CD4-positive, CD25-positive, alpha-beta regulatory T cell (primary cell): ENCODE data around the gene DDIT4L. TPM values are rescaled to one million over a fixed set of nuclear protein-coding genes. Genes with fewer than 3 reads are reported as not detected.
A peak's percentile ranks its signal among the peaks of the same experiment; 100 is the strongest.

Experiments
- ATAC-seq, 2 donors: fragments of 150-1000 bp; cut with Tn5 transposase; one replicate each; pipeline ENCODE4 v1.10.0; 2021; ENCODE audit warnings: low read depth in 2 of 2, moderate number of reproducible peaks in 2 of 2, moderate library complexity in 1 of 2
- DNase-seq, 3 donors: peaks; one replicate each; pipeline versions ENCODE4 v3.0.0 to v3.0.0-alpha.2; 2012 to 2022; ENCODE audit warnings: mixed read lengths in 1 of 3
- H3K27ac ChIP-seq: one replicate; pipeline ENCODE4 v1.7.0; 2013; ENCODE audit warnings: mild to moderate bottlenecking, low read length; ENCODE audit not compliant: insufficient read depth, poor library complexity, severe bottlenecking
- H3K27me3 ChIP-seq: one replicate; pipeline ENCODE4 v1.7.0; 2013; ENCODE audit warnings: low read length; ENCODE audit not compliant: control insufficient read depth, insufficient read depth
- H3K36me3 ChIP-seq: one replicate; pipeline ENCODE4 v1.7.0; 2013; ENCODE audit warnings: mild to moderate bottlenecking, low read length, moderate library complexity; ENCODE audit not compliant: control insufficient read depth, insufficient read depth
- H3K4me1 ChIP-seq: 2 replicates; pipeline ENCODE4 v1.7.0; 2013; ENCODE audit warnings: mild to moderate bottlenecking, low read length; ENCODE audit not compliant: insufficient read depth, control insufficient read depth, poor library complexity, severe bottlenecking
- H3K4me3 ChIP-seq: one replicate; pipeline ENCODE4 v1.7.0; 2013; ENCODE audit warnings: low read depth, mild to moderate bottlenecking, low read length, moderate library complexity
- H3K9me3 ChIP-seq, 2 experiments: 1 replicate in 1 of 2; 2 replicates in 1 of 2; pipeline ENCODE4 v1.7.0; 2013; ENCODE audit warnings: low read length in 2 of 2, mild to moderate bottlenecking in 1 of 2, moderate library complexity in 1 of 2; ENCODE audit not compliant: control insufficient read depth in 2 of 2
- H3K27ac Mint-ChIP-seq, 3 donors: one replicate each; pipeline ENCODE4 v1.8.0; 2020 to 2022; ENCODE audit warnings: mild to moderate bottlenecking in 3 of 3, mixed read lengths in 3 of 3, moderate library complexity in 2 of 3
- H3K27me3 Mint-ChIP-seq: one replicate; pipeline ENCODE4 v1.8.0; 2022; ENCODE audit warnings: mild to moderate bottlenecking, mixed read lengths
- H3K36me3 Mint-ChIP-seq: one replicate; pipeline ENCODE4 v1.8.0; 2020; ENCODE audit warnings: mixed read lengths
- H3K4me1 Mint-ChIP-seq, 4 donors: one replicate each; pipeline ENCODE4 v1.8.0; 2020 to 2022; ENCODE audit warnings: mixed read lengths in 4 of 4, mild to moderate bottlenecking in 1 of 4
- H3K4me3 Mint-ChIP-seq, 4 donors: one replicate each; pipeline ENCODE4 v1.8.0; 2020 to 2022; ENCODE audit warnings: mild to moderate bottlenecking in 4 of 4, mixed read lengths in 4 of 4, moderate library complexity in 3 of 4
- H3K9me3 Mint-ChIP-seq, 7 donors: one replicate each; pipeline ENCODE4 v1.8.0; 2020 to 2022; ENCODE audit warnings: mixed read lengths in 7 of 7, mild to moderate bottlenecking in 3 of 7, moderate library complexity in 2 of 7
- polyA plus RNA-seq, 4 donors: library from polyadenylated mRNA; unstranded; fragments of 300-500 nt; fragmentation: Illumina TruSeq; gene quantifications; one replicate each; pipeline ENCODE4 v1.2.3, GENCODE V29; 2021
- total RNA-seq: library from RNA; stranded (reverse); gene quantifications from one replicate; pipeline ENCODE4 v1.2.3, GENCODE V29; 2022

DDIT4L gene
- total RNA-seq: not detected
- polyA plus RNA-seq: not detected

GRCh38 chr4:100189820-100190642, at the start of gene DDIT4L:
Gene DDIT4L, minus strand, starts transcription at chr4:100190468. Its CDS starts 485 bp downstream, at chr4:100189983.
- H3K9me3 ChIP-seq: no peaks in the 10 kb centered on the region
- H3K4me1 Mint-ChIP-seq: peaks cover 0 to 15% (median 12%) of the 10 kb centered on the region in 4 donors
- peak within 1 kb of the TSS; percentile 32 to 82 (median 73) for H3K4me3 Mint-ChIP-seq
- peaks cover 54% of the 10 kb centered on the region for H3K27me3 Mint-ChIP-seq
- peak within 1 kb of the TSS; percentile 11 for H3K4me3 ChIP-seq
- no peak for ATAC-seq
- peak within 1 kb of the TSS in 1 of 3 donors; percentile 85 for H3K27ac Mint-ChIP-seq
- no peaks in the 10 kb centered on the region for H3K36me3 ChIP-seq
- peaks cover 16% of the 10 kb centered on the region for H3K4me1 ChIP-seq
- no peak within 1 kb of the TSS for H3K27ac ChIP-seq
- no peak for DNase-seq
- peaks cover 0 to 6% (median 0%) of the 10 kb centered on the region in 7 donors for H3K9me3 Mint-ChIP-seq
- H3K36me3 Mint-ChIP-seq: no peaks in the 10 kb centered on the region
- H3K27me3 ChIP-seq: peaks cover 28% of the 10 kb centered on the region

GRCh38 chr4:100240008-100240407, 49.7 kb upstream of the DDIT4L start:
- DNase-seq (no peak), ATAC-seq (no peak)
- H3K9me3 Mint-ChIP-seq: peaks cover 0 to 8% (median 2%) of the 10 kb centered on the region in 7 donors
- H3K36me3 ChIP-seq: no peaks in the 10 kb centered on the region
- H3K4me1 Mint-ChIP-seq: peaks cover 0 to 2% (median 0%) of the 10 kb centered on the region in 4 donors
- H3K4me1 ChIP-seq: no peaks in the 10 kb centered on the region
- no peaks in the 10 kb centered on the region for H3K9me3 ChIP-seq
- peak overlapping the region in 1 of 3 donors; percentile 17 for H3K27ac Mint-ChIP-seq
- H3K4me3 ChIP-seq: no peak overlapping the region
- H3K4me3 Mint-ChIP-seq: no peak overlapping the region
- H3K27ac ChIP-seq: no peak overlapping the region
- H3K27me3 Mint-ChIP-seq: no peaks in the 10 kb centered on the region
- H3K27me3 ChIP-seq: no peaks in the 10 kb centered on the region
- H3K36me3 Mint-ChIP-seq: no peaks in the 10 kb centered on the region

- H3K9me3 ChIP-seq: peaks cover 12 to 13% of the 10 kb centered on the region in 2 experiments
- DNase-seq (no peak), ATAC-seq (no peak)
- H3K27me3 ChIP-seq: no peaks in the 10 kb centered on the region
- no peak overlapping the region for H3K27ac ChIP-seq
- Mint-ChIP-seq H3K27ac (no peak overlapping the region), H3K27me3 (no peaks in the 10 kb centered on the region), H3K4me1 (no peaks in the 10 kb centered on the region), H3K4me3 (no peak overlapping the region), H3K36me3 (no peaks in the 10 kb centered on the region), H3K9me3 (peaks cover 0 to 34% (median 14%) of the 10 kb centered on the region in 7 donors)
- no peaks in the 10 kb centered on the region for H3K4me1 ChIP-seq
- no peak overlapping the region for H3K4me3 ChIP-seq
- no peaks in the 10 kb centered on the region for H3K36me3 ChIP-seq
Measured at GRCh38 chr4:100224721-100225120, 34.5 kb upstream of the DDIT4L start.

GRCh38 chr4:100224160-100224559, 33.9 kb upstream of the DDIT4L start:
- H3K27ac Mint-ChIP-seq: no peak overlapping the region
- H3K9me3 Mint-ChIP-seq: peaks cover 0 to 32% (median 12%) of the 10 kb centered on the region in 7 donors
- no peaks in the 10 kb centered on the region for H3K36me3 Mint-ChIP-seq
- H3K27me3 ChIP-seq: no peaks in the 10 kb centered on the region
- peaks cover 12 to 13% of the 10 kb centered on the region in 2 experiments for H3K9me3 ChIP-seq
- no peaks in the 10 kb centered on the region for H3K4me1 ChIP-seq
- no peak overlapping the region for H3K4me3 ChIP-seq
- no peaks in the 10 kb centered on the region for H3K36me3 ChIP-seq
- ATAC-seq (no peak), DNase-seq (no peak)
- no peak overlapping the region for H3K4me3 Mint-ChIP-seq
- H3K4me1 Mint-ChIP-seq: no peaks in the 10 kb centered on the region
- no peak overlapping the region for H3K27ac ChIP-seq
- H3K27me3 Mint-ChIP-seq: no peaks in the 10 kb centered on the region

- Histone ChIP-seq H3K9me3 (no peaks in the 10 kb centered on the region), H3K27ac (no peak overlapping the region), H3K4me3 (no peak overlapping the region), H3K27me3 (peaks cover 2% of the 10 kb centered on the region), H3K36me3 (no peaks in the 10 kb centered on the region), H3K4me1 (no peaks in the 10 kb centered on the region)
- Mint-ChIP-seq H3K27ac (no peak overlapping the region), H3K36me3 (no peaks in the 10 kb centered on the region), H3K4me1 (no peaks in the 10 kb centered on the region), H3K27me3 (peaks cover 5% of the 10 kb centered on the region), H3K9me3 (peaks cover 0 to 8% (median 2%) of the 10 kb centered on the region in 7 donors), H3K4me3 (no peak overlapping the region)
- ATAC-seq: no peak
- no peak for DNase-seq
Measured at GRCh38 chr4:100208964-100209363, 18.7 kb upstream of the DDIT4L start.

- H3K36me3 Mint-ChIP-seq: no peaks in the 10 kb centered on the region
- Histone ChIP-seq H3K36me3 (no peaks in the 10 kb centered on the region), H3K9me3 (no peaks in the 10 kb centered on the region), H3K4me1 (no peaks in the 10 kb centered on the region), H3K27ac (no peak overlapping the region), H3K27me3 (peaks cover 2% of the 10 kb centered on the region), H3K4me3 (no peak overlapping the region)
- no peak overlapping the region for H3K4me3 Mint-ChIP-seq
- H3K27me3 Mint-ChIP-seq: peaks cover 5% of the 10 kb centered on the region
- ATAC-seq: no peak
- H3K4me1 Mint-ChIP-seq: no peaks in the 10 kb centered on the region
- no peak overlapping the region for H3K27ac Mint-ChIP-seq
- no peak for DNase-seq
- H3K9me3 Mint-ChIP-seq: peaks cover 0 to 8% (median 0%) of the 10 kb centered on the region in 7 donors
Measured at GRCh38 chr4:100208459-100208858, 18.2 kb upstream of the DDIT4L start.

- DNase-seq: no peak
- H3K4me3 Mint-ChIP-seq: no peak overlapping the region
- Histone ChIP-seq H3K27ac (no peak overlapping the region), H3K36me3 (no peaks in the 10 kb centered on the region), H3K27me3 (peaks cover 2% of the 10 kb centered on the region), H3K9me3 (no peaks in the 10 kb centered on the region), H3K4me1 (no peaks in the 10 kb centered on the region), H3K4me3 (no peak overlapping the region)
- no peak for ATAC-seq
- H3K9me3 Mint-ChIP-seq: peaks cover 0 to 5% (median 0%) of the 10 kb centered on the region in 7 donors
- peaks cover 10% of the 10 kb centered on the region for H3K27me3 Mint-ChIP-seq
- no peak overlapping the region for H3K27ac Mint-ChIP-seq
- no peaks in the 10 kb centered on the region for H3K36me3 Mint-ChIP-seq
- no peaks in the 10 kb centered on the region for H3K4me1 Mint-ChIP-seq
Measured at GRCh38 chr4:100206850-100207249, 16.6 kb upstream of the DDIT4L start.

- H3K36me3 Mint-ChIP-seq: no peaks in the 10 kb centered on the region
- Histone ChIP-seq H3K36me3 (no peaks in the 10 kb centered on the region), H3K4me1 (no peaks in the 10 kb centered on the region), H3K27me3 (peaks cover 3% of the 10 kb centered on the region), H3K4me3 (no peak overlapping the region), H3K9me3 (no peaks in the 10 kb centered on the region), H3K27ac (no peak overlapping the region)
- ATAC-seq (no peak), DNase-seq (no peak)
- no peak overlapping the region for H3K4me3 Mint-ChIP-seq
- H3K9me3 Mint-ChIP-seq: no peaks in the 10 kb centered on the region
- H3K27me3 Mint-ChIP-seq: peaks cover 10% of the 10 kb centered on the region
- H3K27ac Mint-ChIP-seq: no peak overlapping the region
- H3K4me1 Mint-ChIP-seq: no peaks in the 10 kb centered on the region
Measured at GRCh38 chr4:100198061-100198460, 7.8 kb upstream of the DDIT4L start.
